Lung microvascular endothelial cell (primary cell): ENCODE measurements around the gene ELL2. TPM values are rescaled to one million over a fixed set of nuclear protein-coding genes. Genes with fewer than 3 reads are reported as not detected.
"Not testable (repeated sequence)": the region's sequence is repeated elsewhere in the genome, so short reads cannot be mapped to it uniquely, and the experiment has no call there.

Experiments used
- DNase-seq, 2 donors: peaks; one replicate each; pipeline versions ENCODE4 v3.0.0 to v3.0.0-alpha.2; 2010; ENCODE audit warnings: low read depth in 2 of 2
- total RNA-seq: library from RNA; depleted of rRNA; stranded (reverse); fragments of >200 nt; gene quantifications from 2 replicates; pipeline ENCODE4 v1.2.1, GENCODE V29; 2014

Gene ELL2
- total RNA-seq, 1 donor from 2014 or later: 11.7 TPM

GRCh38 chr5:95840956-95841705, 120.5 kb downstream of the ELL2 start:
- no peak for DNase-seq

GRCh38 chr5:95839658-95840057, 122.0 kb downstream of the ELL2 start:
- no peak for DNase-seq

GRCh38 chr5:95838556-95838955, 123.1 kb downstream of the ELL2 start:
- no peak for DNase-seq

GRCh38 chr5:95838001-95838520, 123.6 kb downstream of the ELL2 start:
- DNase-seq: no peak

GRCh38 chr5:95837492-95837891, 124.2 kb downstream of the ELL2 start:
- no peak for DNase-seq

- DNase-seq: not testable (repeated sequence)
Observed at GRCh38 chr5:95836971-95837370, 124.7 kb downstream of the ELL2 start.

GRCh38 chr5:95836544-95836943, 125.1 kb downstream of the ELL2 start:
- peak; percentile 16 to 28 for DNase-seq

GRCh38 chr5:95835682-95836385, 125.8 kb downstream of the ELL2 start:
- DNase-seq: peak in 1 of 2 donors; percentile 45

Other genes with a start within 250 kb of the ELL2 start
- gene RHOBTB3, start 230.5 kb downstream of the ELL2 start, total RNA-seq: 25.2 and 40.5 TPM in 2 replicates
- 31.6 and 38.7 TPM in 2 replicates for gene GLRX, start 139.1 kb downstream of the ELL2 start, total RNA-seq